ENCODE data around the gene PNRC1.
"Not testable (repeated sequence)": the region's sequence is repeated elsewhere in the genome, so short reads cannot be mapped to it uniquely, and the experiment has no call there.

Gene PNRC1

DNA sequence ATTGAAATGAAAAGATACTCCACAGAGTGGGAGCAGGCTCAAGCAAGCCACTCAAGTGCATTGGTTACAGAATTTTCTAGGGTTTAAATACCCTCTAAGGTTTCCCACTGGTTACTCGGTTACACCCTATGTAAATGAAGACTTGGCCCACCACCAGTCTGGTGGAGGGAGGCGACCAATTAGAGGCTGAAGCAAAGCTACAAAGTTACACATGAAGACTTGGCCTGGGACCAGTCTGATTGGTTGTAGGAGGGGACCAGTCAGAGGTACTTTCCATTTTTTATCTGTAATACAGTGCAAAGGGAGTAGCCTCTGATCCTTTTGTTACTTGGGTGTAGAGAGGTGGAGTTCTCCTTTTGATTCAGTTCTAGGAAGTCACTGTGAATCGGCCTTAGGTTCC lies 29.7 kb downstream of the PNRC1 start:
- no peak for DNase-seq (ENCODE audit: low read depth)

- no peak for DNase-seq (ENCODE audit: low read depth)
These were observed 31.4 kb downstream of the PNRC1 start for GRCh38 chr6:89111933-89112332.

- no peak for DNase-seq (ENCODE audit: low read depth)
These were observed 36.2 kb downstream of the PNRC1 start for GRCh38 chr6:89116702-89117101.

DNA sequence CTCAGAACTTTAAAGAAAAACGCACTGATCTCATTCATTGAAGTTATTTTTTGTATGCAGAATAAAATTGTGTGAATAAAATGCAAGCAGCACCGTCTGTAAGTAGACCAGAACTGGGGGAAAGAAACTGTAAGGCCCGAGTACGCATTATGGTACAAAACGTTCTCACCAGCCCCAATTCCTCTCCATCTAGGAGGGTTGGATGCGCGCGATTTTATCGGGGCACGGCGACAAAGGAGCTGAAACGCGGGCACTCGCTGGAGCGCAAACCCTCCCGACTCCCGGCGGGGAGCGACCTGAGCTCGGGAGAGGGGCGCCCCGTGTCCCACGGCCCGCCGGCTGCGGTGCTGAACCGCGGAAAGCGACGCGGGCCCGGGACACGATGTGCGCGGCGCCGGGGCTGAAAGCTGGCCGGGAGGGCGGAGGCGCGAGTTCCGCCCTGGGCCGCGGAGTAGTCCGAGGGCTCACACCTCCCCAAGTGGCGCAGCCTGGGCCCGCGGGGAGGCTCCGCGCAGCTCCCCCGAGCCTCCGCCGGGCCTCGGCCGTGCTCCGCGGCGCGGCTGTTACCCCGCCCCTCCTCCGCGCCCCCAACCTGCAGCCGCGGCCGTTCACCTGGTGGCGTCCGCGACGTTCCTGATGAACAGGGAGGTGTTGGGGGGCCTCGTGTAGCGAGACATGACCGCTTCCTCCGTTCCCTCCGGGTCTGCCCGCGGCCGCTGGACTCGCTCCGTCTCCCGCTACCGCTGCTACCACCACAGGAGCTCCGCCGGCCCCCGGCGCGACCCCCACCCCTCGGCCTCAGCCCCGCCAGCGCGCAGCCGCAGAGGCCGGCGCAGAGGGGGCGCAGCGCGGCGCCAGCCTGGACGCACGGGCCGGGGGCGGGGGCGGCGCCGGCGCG lies 36.9 kb downstream of the PNRC1 start, which contains the start of gene SRSF12:
TSS of gene SRSF12 (minus strand) at position 861 of the 898 bp plus-strand sequence. CDS start at position 677, 184 bp downstream.
- peak; percentile 20 for DNase-seq (ENCODE audit: low read depth)

- no peak for DNase-seq (ENCODE audit: low read depth)
These were observed 38.4 kb downstream of the PNRC1 start for GRCh38 chr6:89118931-89119330.

DNA sequence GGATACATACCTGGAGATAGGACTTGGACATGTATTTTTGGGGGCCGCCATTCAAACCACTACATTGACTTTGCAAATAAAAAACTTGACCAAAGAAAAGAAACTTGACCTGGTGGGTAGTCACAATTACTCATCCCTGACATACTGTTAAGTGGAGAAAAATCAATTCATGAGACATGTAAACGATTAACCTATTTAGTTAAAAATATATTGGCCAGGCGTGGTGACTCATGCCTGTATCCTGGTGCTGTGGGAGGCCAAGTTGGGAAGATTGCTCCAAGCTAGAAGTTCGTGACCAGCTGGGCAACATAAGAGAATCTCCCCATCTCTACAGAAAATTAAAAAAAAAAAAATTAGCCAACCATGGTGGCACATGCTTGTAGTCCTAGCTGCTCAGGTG lies 39.8 kb downstream of the PNRC1 start:
- DNase-seq (ENCODE audit: low read depth), result no peak

GRCh38 chr6:89121934-89122333 lies 41.4 kb downstream of the PNRC1 start:
- no peak for DNase-seq (ENCODE audit: low read depth)

DNA sequence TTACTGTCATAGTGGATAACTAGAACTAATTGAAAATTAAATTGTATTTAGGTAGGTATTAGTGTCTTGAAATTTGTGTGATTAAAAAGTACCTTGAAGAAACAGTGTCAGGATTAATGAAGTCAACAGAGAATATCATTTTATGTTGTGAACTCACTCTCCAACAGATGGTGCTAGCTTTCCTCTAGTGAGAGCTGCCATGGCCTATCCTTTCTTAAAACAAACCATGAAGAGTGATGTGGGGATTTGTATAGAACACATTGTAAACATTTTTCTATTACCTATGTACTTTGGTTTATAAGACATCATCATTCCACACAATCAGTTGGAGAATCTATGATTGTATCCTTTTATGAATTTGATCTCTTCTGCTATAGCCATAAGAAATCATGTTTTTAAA lies 42.1 kb downstream of the PNRC1 start:
- DNase-seq (ENCODE audit: low read depth), result no peak

DNA sequence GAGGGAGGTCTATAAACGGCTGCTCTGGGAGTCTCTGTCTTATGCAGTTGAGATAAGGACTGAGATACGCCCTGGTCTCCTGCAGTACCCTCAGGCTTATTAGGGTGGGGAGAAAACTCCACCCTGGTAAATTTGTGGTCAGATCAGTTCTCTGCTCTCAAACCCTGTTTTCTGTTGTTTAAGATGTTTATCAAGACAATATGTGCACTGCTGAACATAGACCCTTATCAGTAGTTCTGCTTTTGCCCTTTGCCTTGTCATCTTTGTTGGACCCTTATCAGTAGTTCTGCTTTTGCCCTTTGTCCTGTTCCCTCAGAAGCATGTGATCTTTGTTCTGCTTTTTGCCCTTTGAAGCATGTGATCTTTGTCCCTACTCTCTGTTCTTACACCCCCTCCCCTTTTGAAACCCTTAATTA lies 47.7 kb downstream of the PNRC1 start:
- DNase-seq (ENCODE audit: low read depth), result not testable (repeated sequence)

GRCh38 chr6:89131599-89131998 lies 51.0 kb downstream of the PNRC1 start:
- no peak for DNase-seq (ENCODE audit: low read depth)

DNA sequence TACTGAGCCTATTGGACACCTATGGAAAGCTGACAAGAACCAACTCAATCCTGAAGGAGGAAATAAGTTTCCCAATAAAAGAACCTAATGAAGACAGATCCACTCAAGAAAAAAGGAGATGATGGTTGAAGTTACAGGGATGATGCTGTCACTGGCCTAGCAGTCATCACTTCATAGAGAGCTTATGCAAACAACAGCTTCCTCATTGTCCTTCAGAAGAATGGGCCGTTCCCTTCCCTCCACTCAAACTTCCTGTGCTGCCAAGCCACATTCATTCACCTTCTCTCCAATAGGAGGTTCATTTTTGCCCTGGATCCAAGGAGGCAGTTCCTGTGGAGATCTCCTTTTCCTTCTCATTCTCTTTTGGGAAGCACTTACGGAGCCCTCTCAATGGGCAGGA lies 51.5 kb downstream of the PNRC1 start:
- no peak for DNase-seq (ENCODE audit: low read depth)

GRCh38 chr6:89133981-89134380 lies 53.4 kb downstream of the PNRC1 start:
- no peak for DNase-seq (ENCODE audit: low read depth)

DNA sequence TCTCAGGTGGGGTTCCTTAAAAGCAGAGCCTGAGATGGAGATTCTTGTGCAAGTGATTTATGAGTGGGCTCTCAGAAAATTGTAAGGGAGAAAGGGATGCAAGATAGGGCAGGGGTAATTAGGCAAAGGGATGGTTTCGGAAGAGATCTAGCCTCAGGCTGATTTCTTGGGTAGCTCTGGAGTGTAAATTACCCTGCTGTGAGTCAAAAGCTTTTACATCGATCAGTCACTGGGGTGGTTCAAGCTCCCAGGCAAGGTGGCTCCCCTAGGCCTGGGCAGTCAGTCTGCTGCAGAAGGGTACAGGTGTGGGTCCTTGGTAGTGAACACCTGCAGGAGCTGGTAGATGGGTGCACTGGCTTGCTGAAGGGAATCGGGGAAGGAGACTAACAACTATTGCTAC lies 54.2 kb downstream of the PNRC1 start:
- DNase-seq (ENCODE audit: low read depth), result no peak
